A549 (cell line): Measurements from ENCODE around the gene FRS3. TPM values are rescaled to one million over a fixed set of nuclear protein-coding genes. Genes with fewer than 3 reads are reported as not detected.
A peak's percentile ranks its signal among the peaks of the same experiment; 100 is the strongest.
"Not testable (repeated sequence)": the region's sequence is repeated elsewhere in the genome, so short reads cannot be mapped to it uniquely, and the experiment has no call there.

Experiments used
- ATAC-seq, 2 experiments: fragments of 200-7000 bp in 1 of 2; fragments of >200 bp in 1 of 2; cut with Nextera tagmentation in 1 of 2; cut with Tn5 transposase in 1 of 2; 3 replicates each; pipeline versions ENCODE4 v1.8.0 to v1.9.1; 2018 to 2020; ENCODE audit warnings: mild to moderate bottlenecking in 1 of 2, moderate library complexity in 1 of 2
- CTCF ChIA-PET: fragments of 300-600 bp; sonication (Branson Sonifier 250); formaldehyde crosslinking; extraction: SDS; loops from one replicate; lab custom pipeline; 2021; ENCODE audit warnings: antibody characterized with exemption, inconsistent platforms; lab: Yijun Ruan, JAX
- POLR2A ChIA-PET: fragments of 350-600 bp; formaldehyde crosslinking; extraction: SDS; loops from one replicate; lab custom pipeline; 2021; ENCODE audit warnings: antibody characterized with exemption, inconsistent platforms; lab: Yijun Ruan, JAX
- DNase-seq, 2 experiments: peaks; one replicate each; pipeline versions ENCODE4 v3.0.0 to v3.0.0-alpha.2; 2011 to 2016; ENCODE audit warnings: low read depth in 1 of 2, low spot score in 1 of 2
- FAIRE-seq: peaks from 2 replicates; lab custom pipeline; 2011; peaks lifted over from hg19 to GRCh38; lab: Jason Lieb, UNC
- H3K27ac ChIP-seq, 2 experiments: fragments of >200 bp; sonication (Bioruptor Twin); formaldehyde crosslinking; 3 replicates each; pipeline ENCODE4 v1.5.1; 2016 to 2017
- H3K4me1 ChIP-seq: fragments of >200 bp; sonication (Bioruptor Twin); formaldehyde crosslinking; 3 replicates; pipeline ENCODE4 v1.6.1; 2016
- H3K4me2 ChIP-seq: fragments of >200 bp; sonication (Bioruptor Twin); formaldehyde crosslinking; 3 replicates; pipeline ENCODE4 v1.6.1; 2016
- H3K4me3 ChIP-seq: fragments of >200 bp; sonication (Bioruptor Twin); formaldehyde crosslinking; 3 replicates; pipeline ENCODE4 v1.5.1; 2016
- H3K9me3 ChIP-seq: fragments of >200 bp; sonication (Bioruptor Twin); formaldehyde crosslinking; 3 replicates; pipeline ENCODE4 v1.6.1; 2016
- CBX8 ChIP-seq: fragments of 200-600 bp; sonication (generic); IDR thresholded peaks from 2 replicates; pipeline ENCODE4 v1.6.1; 2016
- CHD2 ChIP-seq: fragments of 150-350 bp; IDR thresholded peaks from 2 replicates; pipeline ENCODE4 v1.6.1; 2014; ENCODE audit warnings: low read length; ENCODE audit not compliant: partially characterized antibody
- CHD4 ChIP-seq: fragments of 200-600 bp; sonication (generic); IDR thresholded peaks from 2 replicates; pipeline ENCODE4 v1.6.1; 2016; ENCODE audit warnings: antibody characterized with exemption, mild to moderate bottlenecking, borderline replicate concordance
- EP300 ChIP-seq, 2 experiments: fragments of >200 bp; sonication (Bioruptor Twin); formaldehyde crosslinking; IDR thresholded peaks; 2 replicates in 1 of 2; 3 replicates in 1 of 2; pipeline ENCODE4 v1.6.1; 2016 to 2017
- GATA3 ChIP-seq: IDR thresholded peaks from 2 replicates; pipeline ENCODE4 v1.6.1; 2012; ENCODE audit warnings: borderline replicate concordance
- HEYL ChIP-seq: fragments of 250-450 bp; sonication (Bioruptor Pico); IDR thresholded peaks from 2 replicates; pipeline ENCODE4 v1.8.0; 2021; ENCODE audit warnings: mild to moderate bottlenecking, moderate library complexity
- HOXA7 ChIP-seq: fragments of 250-450 bp; sonication (Bioruptor Pico); IDR thresholded peaks from 2 replicates; pipeline ENCODE4 v1.5.0; 2020; ENCODE audit warnings: mild to moderate bottlenecking, moderate library complexity
- JUNB ChIP-seq: fragments of >200 bp; sonication (Bioruptor Twin); formaldehyde crosslinking; IDR thresholded peaks from 2 replicates; pipeline ENCODE4 v1.6.1; 2016
- KDM5A ChIP-seq: fragments of 200-600 bp; sonication (generic); IDR thresholded peaks from 2 replicates; pipeline ENCODE4 v1.6.1; 2016; ENCODE audit warnings: antibody characterized with exemption, mild to moderate bottlenecking
- MAFK ChIP-seq: fragments of 450-650 bp; IDR thresholded peaks from 2 replicates; pipeline ENCODE4 v1.6.1; 2014; ENCODE audit not compliant: partially characterized antibody
- NR3C1 ChIP-seq: fragments of >200 bp; sonication (Bioruptor Twin); formaldehyde crosslinking; IDR thresholded peaks from 3 replicates; pipeline ENCODE4 v1.6.1; 2017
- PHF8 ChIP-seq: fragments of 200-600 bp; sonication (generic); IDR thresholded peaks from 2 replicates; pipeline ENCODE4 v1.6.1; 2016; ENCODE audit warnings: low read depth, mild to moderate bottlenecking, antibody characterized with exemption, moderate library complexity, borderline replicate concordance
- POLR2AphosphoS2 ChIP-seq: conservative IDR thresholded peaks from 2 replicates; pipeline ENCODE4 v1.6.1; 2012; ENCODE audit warnings: low read length, improper control_type of control experiment, inconsistent platforms
- RAD21 ChIP-seq, 2 experiments: fragments of >200 bp in 1 of 2; sonication (Bioruptor Twin) in 1 of 2; formaldehyde crosslinking in 1 of 2; IDR thresholded peaks in 1 of 2; conservative IDR thresholded peaks in 1 of 2; 2 replicates in 1 of 2; 3 replicates in 1 of 2; pipeline ENCODE4 v1.6.1; 2012 to 2018; ENCODE audit warnings: inconsistent platforms in 1 of 2
- RCOR1 ChIP-seq: fragments of 150-350 bp; IDR thresholded peaks from 2 replicates; pipeline ENCODE4 v1.6.1; 2014; ENCODE audit warnings: antibody characterized with exemption, low read length, low read depth
- TFCP2L1 ChIP-seq: fragments of 250-450 bp; sonication (Bioruptor Pico); IDR thresholded peaks from 2 replicates; pipeline ENCODE4 v1.5.0; 2021; ENCODE audit warnings: mild to moderate bottlenecking
- TP53 ChIP-seq: fragments of 250-450 bp; sonication (Bioruptor Pico); IDR thresholded peaks from 2 replicates; pipeline ENCODE4 v1.5.0; 2021; ENCODE audit warnings: mild to moderate bottlenecking, moderate library complexity
- ZNF302 ChIP-seq: fragments of 250-450 bp; sonication (Bioruptor Pico); IDR thresholded peaks from 2 replicates; pipeline ENCODE4 v1.9.0; 2021; ENCODE audit warnings: inconsistent platforms, mild to moderate bottlenecking, moderate library complexity
- ZSCAN20 ChIP-seq: fragments of 250-450 bp; sonication (Bioruptor Pico); IDR thresholded peaks from 2 replicates; pipeline ENCODE4 v1.8.0; 2022; ENCODE audit warnings: mild to moderate bottlenecking, moderate library complexity
- WGBS: methylation state at CpG from one replicate; pipeline ENCODE4 v1.1.6; 2017; ENCODE audit errors: missing lambda C conversion rate; 5-methylcytosine and 5-hydroxymethylcytosine counted together
- polyA plus RNA-seq, 4 experiments: library from polyadenylated mRNA; depleted of rRNA in 3 of 4; stranded (reverse); fragments of >200 nt; fragmentation: RNase III in 1 of 4; extraction: RNeasy Plus Mini Kit Qiagen cat#74134 plus additional on column Dnase treatment in 1 of 4; gene quantifications; 2 replicates in 3 of 4; 3 replicates in 1 of 4; pipeline ENCODE4 v1.2.3, GENCODE V29; 2011 to 2017
- TF ChIP-seq, protein P1 (sequence below): fragments of 250-450 bp; sonication (Bioruptor Pico); IDR thresholded peaks from 2 replicates; pipeline ENCODE4 v1.5.0; 2021; ENCODE audit warnings: mild to moderate bottlenecking, moderate library complexity, borderline replicate concordance
- TF ChIP-seq, protein P2 (sequence below): fragments of >200 bp; sonication (Bioruptor Twin); formaldehyde crosslinking; IDR thresholded peaks from 3 replicates; pipeline ENCODE4 v1.6.1; 2016
- TF ChIP-seq, protein P3 (sequence below): fragments of 200-600 bp; sonication (generic); IDR thresholded peaks from 2 replicates; pipeline ENCODE4 v1.6.1; 2016; ENCODE audit warnings: antibody characterized with exemption, mild to moderate bottlenecking, moderate library complexity
- TF ChIP-seq, protein P4 (sequence below): fragments of >200 bp; sonication (Bioruptor Twin); formaldehyde crosslinking; IDR thresholded peaks from 2 replicates; pipeline ENCODE4 v1.6.1; 2016

FRS3 gene
- polyA plus RNA-seq, 2 of the 4 experiments (the other 2 are of a cell fraction): 1.9 to 2.0 TPM

DNA sequence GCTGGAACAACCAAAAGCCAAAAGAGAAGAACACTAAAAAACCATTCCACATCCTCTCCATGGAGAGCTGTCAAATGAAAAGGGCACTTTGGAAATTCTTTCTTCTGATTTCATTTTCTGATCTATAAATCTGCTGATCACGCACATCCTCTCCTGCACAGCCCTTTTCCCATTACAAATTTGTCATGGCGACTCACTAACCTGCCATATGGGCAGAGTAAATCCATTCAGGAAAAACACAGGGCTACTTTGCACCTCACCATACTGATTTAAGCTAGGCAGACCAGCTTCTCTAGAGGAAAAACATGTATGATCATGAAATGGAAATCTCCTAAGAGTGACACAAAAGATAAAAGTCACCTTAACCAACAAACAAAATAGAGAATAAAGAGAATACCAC, 33.8 kb upstream of the FRS3 start:
- DNase-seq: no peak
- Histone ChIP-seq H3K4me3 (no peak overlapping the region), H3K9me3 (no peaks in the 10 kb centered on the region), H3K4me2 (no peak overlapping the region), H3K27ac (no peak overlapping the region), H3K4me1 (no peaks in the 10 kb centered on the region)
- TF ChIP-seq MAFK (peak; percentile 10), RAD21 (conservative IDR thresholded peaks at IDR 0.05 in 1 of 2, IDR thresholded peaks at IDR 0.05 in 1 of 2) (no peak)
- FAIRE-seq: no peak
- ATAC-seq: no peak
- ChIA-PET POLR2A (no interaction called here), CTCF (interaction anchor here (0.6 to 4.1 kb wide), 4 partner anchors 12 to 231 kb away, joined by 3 to 14 read pairs (median 7); partner anchors contain the start of genes MED20 and TOMM6)
- WGBS: 86% methylated on average over 2 of the region's 2 CpGs

DNA sequence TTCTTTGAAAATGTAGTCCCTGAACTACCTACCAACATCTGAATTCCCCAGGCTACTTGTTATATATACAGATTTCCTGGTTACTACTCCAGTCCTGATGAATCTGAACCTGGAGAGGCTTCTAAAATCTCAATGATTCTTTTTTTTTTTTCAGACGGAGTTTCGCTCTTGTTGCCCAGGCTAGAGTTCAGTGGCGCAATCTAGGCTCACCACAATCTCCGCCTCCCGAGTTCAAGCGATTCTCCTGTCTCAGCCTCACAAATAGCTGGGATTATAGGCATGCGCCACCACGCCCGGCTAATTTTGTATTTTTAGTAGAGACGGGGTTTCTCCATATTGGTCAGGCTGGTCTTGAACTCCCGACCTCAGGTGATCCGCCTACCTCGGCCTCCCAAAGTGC, 32.2 kb upstream of the FRS3 start:
- WGBS: 95% methylated on average over 12 of the region's 13 CpGs
- CTCF ChIA-PET, ATAC-seq, POLR2A ChIA-PET, H3K4me3 ChIP-seq, H3K9me3 ChIP-seq, H3K27ac ChIP-seq, FAIRE-seq, H3K4me1 ChIP-seq, DNase-seq, H3K4me2 ChIP-seq: not testable (repeated sequence)

DNA sequence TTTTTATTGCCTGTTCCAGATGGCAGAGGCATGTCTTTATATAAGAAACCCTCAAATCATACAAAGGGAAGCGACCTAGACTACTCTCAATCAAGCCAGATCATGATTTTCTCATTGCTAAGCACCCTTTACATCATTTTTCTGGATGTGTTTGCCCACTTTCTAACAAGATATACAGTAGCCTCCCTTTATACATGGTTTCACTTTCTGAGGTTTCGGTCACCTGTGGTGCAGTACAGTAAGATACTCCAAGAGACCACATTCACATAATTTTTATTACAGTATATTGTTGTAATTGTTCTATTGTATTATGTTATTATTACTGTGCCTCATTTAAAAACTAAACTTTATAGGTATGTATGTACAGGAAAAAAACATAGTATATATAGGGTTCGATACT, 31.4 kb upstream of the FRS3 start:
- no peak for TF ChIP-seq TFCP2L1
- no peak for TF ChIP-seq ZSCAN20 (CRISPR knock-in tag)
- TF ChIP-seq ZNF302: no peak
- TF ChIP-seq NR3C1: no peak
- no peak for TF ChIP-seq CHD4
- TF ChIP-seq KDM5A: no peak
- TF ChIP-seq EP300 (IDR thresholded peaks at IDR 0.05): no peak
- no peak for TF ChIP-seq TP53 (CRISPR knock-in tag)
- TF ChIP-seq, protein P1, sequence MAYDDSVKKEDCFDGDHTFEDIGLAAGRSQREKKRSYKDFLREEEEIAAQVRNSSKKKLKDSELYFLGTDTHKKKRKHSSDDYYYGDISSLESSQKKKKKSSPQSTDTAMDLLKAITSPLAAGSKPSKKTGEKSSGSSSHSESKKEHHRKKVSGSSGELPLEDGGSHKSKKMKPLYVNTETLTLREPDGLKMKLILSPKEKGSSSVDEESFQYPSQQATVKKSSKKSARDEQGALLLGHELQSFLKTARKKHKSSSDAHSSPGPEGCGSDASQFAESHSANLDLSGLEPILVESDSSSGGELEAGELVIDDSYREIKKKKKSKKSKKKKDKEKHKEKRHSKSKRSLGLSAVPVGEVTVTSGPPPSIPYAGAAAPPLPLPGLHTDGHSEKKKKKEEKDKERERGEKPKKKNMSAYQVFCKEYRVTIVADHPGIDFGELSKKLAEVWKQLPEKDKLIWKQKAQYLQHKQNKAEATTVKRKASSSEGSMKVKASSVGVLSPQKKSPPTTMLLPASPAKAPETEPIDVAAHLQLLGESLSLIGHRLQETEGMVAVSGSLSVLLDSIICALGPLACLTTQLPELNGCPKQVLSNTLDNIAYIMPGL: no peak
- no peaks in the 10 kb centered on the region for H3K9me3 ChIP-seq
- FAIRE-seq: no peak
- H3K27ac ChIP-seq: no peak overlapping the region
- POLR2A ChIA-PET: no interaction called here
- DNase-seq: no peak
- H3K4me2 ChIP-seq: no peak overlapping the region
- ATAC-seq: no peak
- no peaks in the 10 kb centered on the region for H3K4me1 ChIP-seq
- no peak overlapping the region for H3K4me3 ChIP-seq
- 90% methylated on average over 3 of the region's 3 CpGs for WGBS
- CTCF ChIA-PET: no interaction called here

DNA sequence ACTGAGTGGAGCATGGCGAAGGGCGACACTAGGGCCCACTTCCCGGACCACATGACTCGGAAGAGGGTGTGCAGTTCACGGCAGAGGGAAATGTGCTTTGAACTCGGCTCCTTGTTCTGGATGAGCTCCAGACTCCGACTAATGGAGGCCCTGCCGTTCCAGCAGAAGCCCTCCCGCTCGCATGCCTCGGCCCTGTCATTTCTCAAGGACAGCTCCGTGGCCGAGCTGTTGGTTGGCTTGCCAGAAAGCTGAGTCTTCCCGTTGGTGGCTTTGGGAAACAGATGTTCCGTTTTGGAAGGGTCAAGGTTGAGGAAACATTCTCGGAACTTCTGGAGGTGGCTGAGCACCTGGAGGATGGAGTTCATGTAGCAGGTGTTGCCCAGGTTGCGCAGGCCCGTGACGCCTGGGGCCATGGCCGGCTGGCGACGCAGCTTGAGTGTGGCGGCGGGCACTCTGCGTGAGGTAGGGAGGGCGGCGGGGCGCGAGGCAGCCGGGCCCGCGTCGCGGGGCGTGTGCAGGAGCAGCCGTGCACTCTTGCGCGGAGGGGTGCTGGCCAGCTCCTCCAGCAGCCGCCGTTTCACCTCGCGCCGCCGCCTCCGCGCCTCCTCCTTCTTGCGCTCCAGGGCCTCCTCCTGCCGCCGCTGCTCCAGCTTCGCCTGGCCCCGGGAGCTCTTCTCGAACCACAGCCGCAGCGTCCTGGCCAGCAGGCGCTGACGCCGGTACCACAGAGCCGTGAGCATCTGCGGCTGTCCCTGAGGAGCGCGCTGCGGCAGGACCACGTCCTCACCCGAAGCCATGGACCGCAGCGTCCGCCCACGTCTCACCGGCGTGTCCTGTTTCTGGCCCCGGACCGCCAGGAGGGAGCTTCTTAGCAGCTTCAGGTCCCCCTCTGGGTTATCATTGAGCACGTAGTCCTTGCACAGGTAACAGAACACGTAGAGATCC, 26.4 kb upstream of the FRS3 start:
- Histone ChIP-seq H3K4me2 (no peak overlapping the region), H3K4me3 (no peak overlapping the region), H3K4me1 (0 out of 3 replicates have a peak, but pooled peaks cover 3% of the 10 kb centered on the region), H3K9me3 (no peaks in the 10 kb centered on the region), H3K27ac (no peak overlapping the region)
- 95% methylated on average over 66 of the region's 74 CpGs for WGBS
- FAIRE-seq: no peak
- ATAC-seq: no peak
- ChIA-PET POLR2A (no interaction called here), CTCF (interaction anchor here (0.8 to 3.4 kb wide), 4 partner anchors 9 to 238 kb away, joined by 3 to 16 read pairs (median 6); no protein-coding TSS in a partner anchor)
- no peak for DNase-seq
- TF ChIP-seq ZNF302 (no peak), CHD2 (no peak), HEYL (no peak), HOXA7 (CRISPR knock-in tag) (no peak), POLR2AphosphoS2 (no peak), CBX8 (no peak), JUNB (no peak), PHF8 (no peak), GATA3 (no peak), RCOR1 (no peak)
- TF ChIP-seq, protein P2, sequence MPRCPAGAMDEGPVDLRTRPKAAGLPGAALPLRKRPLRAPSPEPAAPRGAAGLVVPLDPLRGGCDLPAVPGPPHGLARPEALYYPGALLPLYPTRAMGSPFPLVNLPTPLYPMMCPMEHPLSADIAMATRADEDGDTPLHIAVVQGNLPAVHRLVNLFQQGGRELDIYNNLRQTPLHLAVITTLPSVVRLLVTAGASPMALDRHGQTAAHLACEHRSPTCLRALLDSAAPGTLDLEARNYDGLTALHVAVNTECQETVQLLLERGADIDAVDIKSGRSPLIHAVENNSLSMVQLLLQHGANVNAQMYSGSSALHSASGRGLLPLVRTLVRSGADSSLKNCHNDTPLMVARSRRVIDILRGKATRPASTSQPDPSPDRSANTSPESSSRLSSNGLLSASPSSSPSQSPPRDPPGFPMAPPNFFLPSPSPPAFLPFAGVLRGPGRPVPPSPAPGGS: no peak
- TF ChIP-seq, protein P3, sequence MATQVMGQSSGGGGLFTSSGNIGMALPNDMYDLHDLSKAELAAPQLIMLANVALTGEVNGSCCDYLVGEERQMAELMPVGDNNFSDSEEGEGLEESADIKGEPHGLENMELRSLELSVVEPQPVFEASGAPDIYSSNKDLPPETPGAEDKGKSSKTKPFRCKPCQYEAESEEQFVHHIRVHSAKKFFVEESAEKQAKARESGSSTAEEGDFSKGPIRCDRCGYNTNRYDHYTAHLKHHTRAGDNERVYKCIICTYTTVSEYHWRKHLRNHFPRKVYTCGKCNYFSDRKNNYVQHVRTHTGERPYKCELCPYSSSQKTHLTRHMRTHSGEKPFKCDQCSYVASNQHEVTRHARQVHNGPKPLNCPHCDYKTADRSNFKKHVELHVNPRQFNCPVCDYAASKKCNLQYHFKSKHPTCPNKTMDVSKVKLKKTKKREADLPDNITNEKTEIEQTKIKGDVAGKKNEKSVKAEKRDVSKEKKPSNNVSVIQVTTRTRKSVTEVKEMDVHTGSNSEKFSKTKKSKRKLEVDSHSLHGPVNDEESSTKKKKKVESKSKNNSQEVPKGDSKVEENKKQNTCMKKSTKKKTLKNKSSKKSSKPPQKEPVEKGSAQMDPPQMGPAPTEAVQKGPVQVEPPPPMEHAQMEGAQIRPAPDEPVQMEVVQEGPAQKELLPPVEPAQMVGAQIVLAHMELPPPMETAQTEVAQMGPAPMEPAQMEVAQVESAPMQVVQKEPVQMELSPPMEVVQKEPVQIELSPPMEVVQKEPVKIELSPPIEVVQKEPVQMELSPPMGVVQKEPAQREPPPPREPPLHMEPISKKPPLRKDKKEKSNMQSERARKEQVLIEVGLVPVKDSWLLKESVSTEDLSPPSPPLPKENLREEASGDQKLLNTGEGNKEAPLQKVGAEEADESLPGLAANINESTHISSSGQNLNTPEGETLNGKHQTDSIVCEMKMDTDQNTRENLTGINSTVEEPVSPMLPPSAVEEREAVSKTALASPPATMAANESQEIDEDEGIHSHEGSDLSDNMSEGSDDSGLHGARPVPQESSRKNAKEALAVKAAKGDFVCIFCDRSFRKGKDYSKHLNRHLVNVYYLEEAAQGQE: no peak
- TF ChIP-seq, protein P4, sequence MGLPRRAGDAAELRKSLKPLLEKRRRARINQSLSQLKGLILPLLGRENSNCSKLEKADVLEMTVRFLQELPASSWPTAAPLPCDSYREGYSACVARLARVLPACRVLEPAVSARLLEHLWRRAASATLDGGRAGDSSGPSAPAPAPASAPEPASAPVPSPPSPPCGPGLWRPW: no peak
